H9 (cell line): ENCODE data around the gene LEPR. TPM values are rescaled to one million over a fixed set of nuclear protein-coding genes. Genes with fewer than 3 reads are reported as not detected.

ENCODE experiments used
- DNase-seq: peaks from one replicate; pipeline ENCODE4 v3.0.0-alpha.2; 2017
- H2AFZ ChIP-seq: one replicate; pipeline ENCODE4 v1.6.1; 2013; ENCODE audit warnings: mild to moderate bottlenecking, low read length, control low read depth, moderate library complexity
- H2AK5ac ChIP-seq: 2 replicates; pipeline ENCODE4 v1.6.1; 2013; ENCODE audit warnings: low read length, control low read depth, mixed read lengths; ENCODE audit not compliant: insufficient read length
- H2BK120ac ChIP-seq: one replicate; pipeline ENCODE4 v1.6.1; 2013; ENCODE audit warnings: low read depth, mild to moderate bottlenecking, low read length, control low read depth, inconsistent platforms; ENCODE audit not compliant: poor library complexity, severe bottlenecking
- H2BK12ac ChIP-seq: 2 replicates; pipeline ENCODE4 v1.6.1; 2013; ENCODE audit warnings: low read length, control low read depth, mixed read lengths, low read depth; ENCODE audit not compliant: insufficient read length
- H2BK15ac ChIP-seq: 2 replicates; pipeline ENCODE4 v1.6.1; 2013; ENCODE audit warnings: low read depth, low read length, control low read depth
- H2BK20ac ChIP-seq: one replicate; pipeline ENCODE4 v1.6.1; 2013; ENCODE audit warnings: low read depth, mild to moderate bottlenecking, low read length, control low read depth, inconsistent platforms; ENCODE audit not compliant: poor library complexity, severe bottlenecking
- H2BK5ac ChIP-seq: 2 replicates; pipeline ENCODE4 v1.6.1; 2013; ENCODE audit warnings: low read length, control low read depth, mixed read lengths; ENCODE audit not compliant: insufficient read length
- H3K14ac ChIP-seq: 2 replicates; pipeline ENCODE4 v1.6.1; 2013; ENCODE audit warnings: low read length, control low read depth; ENCODE audit not compliant: insufficient read depth
- H3K18ac ChIP-seq: 2 replicates; pipeline ENCODE4 v1.6.1; 2013; ENCODE audit warnings: low read depth, mild to moderate bottlenecking, mixed read lengths, low read length, control low read depth; ENCODE audit not compliant: insufficient read length
- H3K23ac ChIP-seq: 2 replicates; pipeline ENCODE4 v1.6.1; 2013; ENCODE audit warnings: low read length, control low read depth, mixed read lengths, low read depth; ENCODE audit not compliant: insufficient read length
- H3K23me2 ChIP-seq: 2 replicates; pipeline ENCODE4 v1.6.1; 2013; ENCODE audit warnings: low read depth, mild to moderate bottlenecking, mixed read lengths, low read length, control low read depth; ENCODE audit not compliant: insufficient read length, poor library complexity, severe bottlenecking
- H3K27ac ChIP-seq: 2 replicates; pipeline ENCODE4 v1.5.1; 2013; ENCODE audit warnings: low read length, control low read depth, mixed read lengths, low read depth; ENCODE audit not compliant: insufficient read length
- H3K27me3 ChIP-seq: 2 replicates; pipeline ENCODE4 v1.6.1; 2013; ENCODE audit warnings: low read length, control low read depth, inconsistent platforms; ENCODE audit not compliant: insufficient read depth
- H3K4ac ChIP-seq: 2 replicates; pipeline ENCODE4 v1.6.1; 2013; ENCODE audit warnings: low read depth, mild to moderate bottlenecking, control low read depth, inconsistent platforms, low read length, moderate library complexity
- H3K4me1 ChIP-seq: 2 replicates; pipeline ENCODE4 v1.6.1; 2013; ENCODE audit warnings: low read length, control low read depth, inconsistent platforms; ENCODE audit not compliant: insufficient read depth
- H3K4me2 ChIP-seq: 2 replicates; pipeline ENCODE4 v1.6.1; 2013; ENCODE audit warnings: low read length, control low read depth, mixed read lengths; ENCODE audit not compliant: insufficient read length, insufficient read depth
- H3K56ac ChIP-seq: 2 replicates; pipeline ENCODE4 v1.6.1; 2013; ENCODE audit warnings: low read depth, mild to moderate bottlenecking, mixed read lengths, low read length, control low read depth; ENCODE audit not compliant: insufficient read length
- H3K79me1 ChIP-seq: 2 replicates; pipeline ENCODE4 v1.6.1; 2013; ENCODE audit warnings: low read depth, mild to moderate bottlenecking, moderate library complexity, low read length, control low read depth, inconsistent platforms; ENCODE audit not compliant: insufficient read depth, poor library complexity, severe bottlenecking
- H3K79me2 ChIP-seq: 2 replicates; pipeline ENCODE4 v1.6.1; 2013; ENCODE audit warnings: low read length, control low read depth, inconsistent platforms; ENCODE audit not compliant: insufficient read depth
- H3K9ac ChIP-seq: 2 replicates; pipeline ENCODE4 v1.6.1; 2013; ENCODE audit warnings: low read length, control low read depth, mixed read lengths; ENCODE audit not compliant: insufficient read length; ENCODE audit errors: extremely low read depth
- H3K9me3 ChIP-seq: one replicate; pipeline ENCODE4 v1.6.1; 2013; ENCODE audit warnings: low read depth, low read length, inconsistent platforms; ENCODE audit not compliant: control insufficient read depth
- H3T11ph ChIP-seq: one replicate; pipeline ENCODE4 v1.6.1; 2013; ENCODE audit warnings: mild to moderate bottlenecking, low read length, control low read depth, inconsistent platforms
- H4K20me1 ChIP-seq: one replicate; pipeline ENCODE4 v1.6.1; 2013; ENCODE audit not compliant: control insufficient read depth, insufficient read length, insufficient read depth
- H4K5ac ChIP-seq: 2 replicates; pipeline ENCODE4 v1.6.1; 2013; ENCODE audit warnings: low read depth, mild to moderate bottlenecking, mixed read lengths, low read length, control low read depth; ENCODE audit not compliant: insufficient read length
- H4K8ac ChIP-seq: replicated peaks from 2 replicates; pipeline ENCODE4 v1.6.1; 2013; ENCODE audit warnings: low read length, control low read depth, mixed read lengths, low read depth; ENCODE audit not compliant: insufficient read length
- H4K91ac ChIP-seq: 2 replicates; pipeline ENCODE4 v1.6.1; 2013; ENCODE audit warnings: low read depth, mild to moderate bottlenecking, moderate library complexity, mixed read lengths, low read length, control low read depth; ENCODE audit not compliant: insufficient read length
- H3K27ac Mint-ChIP-seq, 3 experiments: 2 replicates in 2 of 3; 3 replicates in 1 of 3; pipeline ENCODE4 v1.8.0; 2020 to 2021; ENCODE audit warnings: mixed read lengths in 3 of 3, mild to moderate bottlenecking in 1 of 3, moderate library complexity in 1 of 3
- H3K27me3 Mint-ChIP-seq: 2 replicates; pipeline ENCODE4 v1.8.0; 2021; ENCODE audit warnings: low read depth, mild to moderate bottlenecking, moderate library complexity, mixed read lengths
- H3K36me3 Mint-ChIP-seq, 3 experiments: 2 replicates in 2 of 3; 3 replicates in 1 of 3; pipeline ENCODE4 v1.8.0; 2020 to 2021; ENCODE audit warnings: low read depth in 3 of 3, mixed read lengths in 3 of 3; ENCODE audit not compliant: insufficient read depth in 1 of 3
- H3K4me1 Mint-ChIP-seq, 2 experiments: 2 replicates each; pipeline ENCODE4 v1.8.0; 2020; ENCODE audit warnings: mixed read lengths in 2 of 2
- H3K4me3 Mint-ChIP-seq, 2 experiments: 2 replicates in 1 of 2; 3 replicates in 1 of 2; pipeline ENCODE4 v1.8.0; 2020 to 2021; ENCODE audit warnings: mild to moderate bottlenecking in 2 of 2, mixed read lengths in 2 of 2, moderate library complexity in 1 of 2
- H3K9me3 Mint-ChIP-seq, 2 experiments: 2 replicates in 1 of 2; 3 replicates in 1 of 2; pipeline ENCODE4 v1.8.0; 2020; ENCODE audit warnings: mild to moderate bottlenecking in 2 of 2, mixed read lengths in 2 of 2, moderate library complexity in 1 of 2
- WGBS: extraction: QIAGEN DNeasy Blood & Tissue Kit; methylation state at CpG from one replicate; pipeline ENCODE4 v1.1.7; 2013; ENCODE audit warnings: missing lambda C conversion rate, low lambda C conversion rate, mixed read lengths; ENCODE audit not compliant: insufficient read length; ENCODE audit errors: extremely low coverage; 5-methylcytosine and 5-hydroxymethylcytosine counted together
- total RNA-seq: library from RNA; stranded (reverse); gene quantifications from 2 replicates; pipeline ENCODE4 v1.2.1, GENCODE V29; 2021
- TF ChIP-seq, protein P1 (sequence below): fragments of 200-600 bp; sonication (generic); conservative IDR thresholded peaks from 3 replicates; pipeline ENCODE4 v1.8.0; 2021; ENCODE audit warnings: antibody characterized with exemption, mild to moderate bottlenecking

The LEPR gene
- total RNA-seq, 1 experiment from 2014 or later: 3.3 TPM

- H3K9ac ChIP-seq: no peak overlapping the region
- H3K9me3 ChIP-seq: peaks cover 10% of the 10 kb centered on the region
- no peak overlapping the region for H2AFZ ChIP-seq
- no peak overlapping the region for H2BK5ac ChIP-seq
- WGBS: no CpG with 5 or more reads among the region's 3 CpGs
- H3K79me1 ChIP-seq: no peaks in the 10 kb centered on the region
- no peak overlapping the region for H4K8ac ChIP-seq
- Mint-ChIP-seq H3K9me3 (peaks cover 4 to 5% of the 10 kb centered on the region in 2 experiments; a peak in 4 of 5 replicates), H3K27ac (no peak overlapping the region), H3K4me3 (no peak overlapping the region), H3K27me3 (no peaks in the 10 kb centered on the region), H3K36me3 (peaks cover 4 to 8% (median 5%) of the 10 kb centered on the region in 3 experiments; a peak in 6 of 7 replicates), H3K4me1 (peaks cover 4 to 14% of the 10 kb centered on the region in 2 experiments)
- no peak overlapping the region for H3K4me2 ChIP-seq
- H3K23me2 ChIP-seq: no peaks in the 10 kb centered on the region
- H2BK15ac ChIP-seq: no peak overlapping the region
- H3K4ac ChIP-seq: no peak overlapping the region
- no peak overlapping the region for H2BK12ac ChIP-seq
- H3K23ac ChIP-seq: no peak overlapping the region
- H3K56ac ChIP-seq: no peak overlapping the region
- H4K20me1 ChIP-seq: no peaks in the 10 kb centered on the region
- H3K14ac ChIP-seq: no peak overlapping the region
- no peak overlapping the region for H3T11ph ChIP-seq
- no peaks in the 10 kb centered on the region for H3K79me2 ChIP-seq
- TF ChIP-seq, protein P1, sequence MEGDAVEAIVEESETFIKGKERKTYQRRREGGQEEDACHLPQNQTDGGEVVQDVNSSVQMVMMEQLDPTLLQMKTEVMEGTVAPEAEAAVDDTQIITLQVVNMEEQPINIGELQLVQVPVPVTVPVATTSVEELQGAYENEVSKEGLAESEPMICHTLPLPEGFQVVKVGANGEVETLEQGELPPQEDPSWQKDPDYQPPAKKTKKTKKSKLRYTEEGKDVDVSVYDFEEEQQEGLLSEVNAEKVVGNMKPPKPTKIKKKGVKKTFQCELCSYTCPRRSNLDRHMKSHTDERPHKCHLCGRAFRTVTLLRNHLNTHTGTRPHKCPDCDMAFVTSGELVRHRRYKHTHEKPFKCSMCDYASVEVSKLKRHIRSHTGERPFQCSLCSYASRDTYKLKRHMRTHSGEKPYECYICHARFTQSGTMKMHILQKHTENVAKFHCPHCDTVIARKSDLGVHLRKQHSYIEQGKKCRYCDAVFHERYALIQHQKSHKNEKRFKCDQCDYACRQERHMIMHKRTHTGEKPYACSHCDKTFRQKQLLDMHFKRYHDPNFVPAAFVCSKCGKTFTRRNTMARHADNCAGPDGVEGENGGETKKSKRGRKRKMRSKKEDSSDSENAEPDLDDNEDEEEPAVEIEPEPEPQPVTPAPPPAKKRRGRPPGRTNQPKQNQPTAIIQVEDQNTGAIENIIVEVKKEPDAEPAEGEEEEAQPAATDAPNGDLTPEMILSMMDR: no peak
- H4K91ac ChIP-seq: no peak overlapping the region
- no peak for DNase-seq
- no peaks in the 10 kb centered on the region for H3K27me3 ChIP-seq
- H4K5ac ChIP-seq: no peak overlapping the region
- H3K27ac ChIP-seq: no peak overlapping the region
- H2BK120ac ChIP-seq: no peak overlapping the region
- no peaks in the 10 kb centered on the region for H3K4me1 ChIP-seq
- no peak overlapping the region for H2BK20ac ChIP-seq
- H2AK5ac ChIP-seq: no peak overlapping the region
- no peak overlapping the region for H3K18ac ChIP-seq
These were observed 34.0 kb upstream of the LEPR start for GRCh38 chr1:65386439-65386838.
